Mesendoderm (in vitro differentiated cells): ENCODE data around the gene KRT73.

Experiments
- DNase-seq: peaks from one replicate; pipeline ENCODE4 v3.0.0; 2013
- H2AK5ac ChIP-seq: 2 replicates; pipeline ENCODE4 v1.6.1; 2013; ENCODE audit warnings: low read length, inconsistent platforms
- H2BK120ac ChIP-seq: 2 replicates; pipeline ENCODE4 v1.6.1; 2013; ENCODE audit warnings: low read depth, mild to moderate bottlenecking, low read length, moderate library complexity, mixed read lengths
- H2BK15ac ChIP-seq: replicated peaks from 2 replicates; pipeline ENCODE4 v1.6.1; 2013; ENCODE audit warnings: low read depth, mild to moderate bottlenecking, moderate library complexity
- H2BK5ac ChIP-seq: 2 replicates; pipeline ENCODE4 v1.6.1; 2013; ENCODE audit warnings: low read length, inconsistent platforms
- H3K18ac ChIP-seq: 2 replicates; pipeline ENCODE4 v1.6.1; 2013; ENCODE audit warnings: mild to moderate bottlenecking, low read length, mixed read lengths
- H3K23ac ChIP-seq: one replicate; pipeline ENCODE4 v1.6.1; 2013; ENCODE audit warnings: low read length
- H3K27ac ChIP-seq: 2 replicates; pipeline ENCODE4 v1.5.1; 2013; ENCODE audit warnings: low read depth, mild to moderate bottlenecking, inconsistent platforms, low read length, moderate library complexity
- H3K27me3 ChIP-seq: 2 replicates; pipeline ENCODE4 v1.6.1; 2013; ENCODE audit warnings: low read length, control low read depth, mild to moderate bottlenecking, inconsistent platforms; ENCODE audit not compliant: insufficient read depth, poor library complexity
- H3K36me3 ChIP-seq: 2 replicates; pipeline ENCODE4 v1.6.1; 2013; ENCODE audit warnings: low read length, inconsistent platforms; ENCODE audit not compliant: control insufficient read depth, insufficient read depth
- H3K4ac ChIP-seq: one replicate; pipeline ENCODE4 v1.6.1; 2013; ENCODE audit warnings: low read depth, mild to moderate bottlenecking, low read length, moderate library complexity
- H3K4me1 ChIP-seq: 2 replicates; pipeline ENCODE4 v1.6.1; 2013; ENCODE audit warnings: low read depth, low read length, inconsistent platforms; ENCODE audit not compliant: control insufficient read depth
- H3K4me2 ChIP-seq: 2 replicates; pipeline ENCODE4 v1.6.1; 2013; ENCODE audit warnings: low read length
- H3K4me3 ChIP-seq: 2 replicates; pipeline ENCODE4 v1.5.1; 2013; ENCODE audit warnings: mild to moderate bottlenecking, low read length
- H3K56ac ChIP-seq: one replicate; pipeline ENCODE4 v1.6.1; 2013; ENCODE audit warnings: low read length
- H3K79me1 ChIP-seq: 2 replicates; pipeline ENCODE4 v1.6.1; 2013; ENCODE audit warnings: low read length, inconsistent platforms
- H3K79me2 ChIP-seq: 2 replicates; pipeline ENCODE4 v1.6.1; 2013; ENCODE audit warnings: mild to moderate bottlenecking, low read length; ENCODE audit not compliant: control insufficient read depth, insufficient read depth
- H3K9ac ChIP-seq: 2 replicates; pipeline ENCODE4 v1.6.1; 2013; ENCODE audit warnings: low read length, inconsistent platforms
- H4K5ac ChIP-seq: one replicate; pipeline ENCODE4 v1.6.1; 2013; ENCODE audit warnings: low read length
- H4K8ac ChIP-seq: one replicate; pipeline ENCODE4 v1.6.1; 2013; ENCODE audit warnings: low read depth, mild to moderate bottlenecking, control low read depth, low read length, moderate library complexity
- WGBS: extraction: QIAGEN DNeasy Blood & Tissue Kit; methylation state at CpG from one replicate; pipeline ENCODE4 v1.1.7; 2013; ENCODE audit warnings: low lambda C conversion rate, missing lambda C conversion rate; ENCODE audit not compliant: insufficient coverage; ENCODE audit errors: extremely low coverage; 5-methylcytosine and 5-hydroxymethylcytosine counted together

KRT73 gene

GRCh38 chr12:52612431-52613383, 5.7 kb downstream of the KRT73 start:
- no CpG with 5 or more reads among the region's 5 CpGs for WGBS
- Histone ChIP-seq H3K4ac (no peak overlapping the region), H3K4me1 (peaks cover 8% of the 10 kb centered on the region), H3K4me2 (no peak overlapping the region), H3K27me3 (no peaks in the 10 kb centered on the region), H3K79me2 (no peaks in the 10 kb centered on the region), H3K56ac (peak overlapping the region; percentile 51), H2BK5ac (no peak overlapping the region), H3K18ac (no peak overlapping the region), H4K8ac (no peak overlapping the region), H3K9ac (no peak overlapping the region), H3K27ac (no peak overlapping the region), H4K5ac (no peak overlapping the region), H2BK120ac (no peak overlapping the region), H3K36me3 (no peaks in the 10 kb centered on the region), H2BK15ac (no peak overlapping the region), H3K23ac (no peak overlapping the region), H3K4me3 (no peak overlapping the region), H3K79me1 (no peaks in the 10 kb centered on the region), H2AK5ac (no peak overlapping the region)
- peak; percentile 91 for DNase-seq

- Histone ChIP-seq H2AK5ac (no peak overlapping the region), H3K27me3 (no peaks in the 10 kb centered on the region), H3K36me3 (no peaks in the 10 kb centered on the region), H3K4me2 (no peak overlapping the region), H3K9ac (no peak overlapping the region), H3K79me2 (no peaks in the 10 kb centered on the region), H3K4ac (no peak overlapping the region), H4K5ac (no peak overlapping the region), H3K4me3 (no peak overlapping the region), H2BK5ac (no peak overlapping the region), H3K23ac (no peak overlapping the region), H3K27ac (no peak overlapping the region), H2BK120ac (no peak overlapping the region), H3K79me1 (no peaks in the 10 kb centered on the region), H2BK15ac (no peak overlapping the region), H3K56ac (no peak overlapping the region), H3K18ac (no peak overlapping the region), H4K8ac (no peak overlapping the region), H3K4me1 (peaks cover 8% of the 10 kb centered on the region)
- no peak for DNase-seq
- no CpG with 5 or more reads among the region's 6 CpGs for WGBS
Measured at GRCh38 chr12:52611080-52611468, 7.3 kb downstream of the KRT73 start.

- no peaks in the 10 kb centered on the region for H3K36me3 ChIP-seq
- H3K18ac ChIP-seq, result no peak overlapping the region
- H3K4me1 ChIP-seq, result peaks cover 8% of the 10 kb centered on the region
- no peak overlapping the region for H2AK5ac ChIP-seq
- H4K5ac ChIP-seq, result no peak overlapping the region
- no peak overlapping the region for H3K4me2 ChIP-seq
- no CpG with 5 or more reads among the region's 8 CpGs for WGBS
- H4K8ac ChIP-seq, result no peak overlapping the region
- no peak overlapping the region for H2BK120ac ChIP-seq
- H3K79me2 ChIP-seq, result no peaks in the 10 kb centered on the region
- no peaks in the 10 kb centered on the region for H3K27me3 ChIP-seq
- no peak for DNase-seq
- H3K23ac ChIP-seq, result no peak overlapping the region
- no peak overlapping the region for H2BK15ac ChIP-seq
- H3K4me3 ChIP-seq, result no peak overlapping the region
- no peak overlapping the region for H3K27ac ChIP-seq
- H3K4ac ChIP-seq, result no peak overlapping the region
- no peaks in the 10 kb centered on the region for H3K79me1 ChIP-seq
- no peak overlapping the region for H3K9ac ChIP-seq
- no peak overlapping the region for H3K56ac ChIP-seq
- no peak overlapping the region for H2BK5ac ChIP-seq
Measured at GRCh38 chr12:52608826-52609630, 9.3 kb downstream of the KRT73 start.

- Histone ChIP-seq H3K36me3 (no peaks in the 10 kb centered on the region), H3K18ac (no peak overlapping the region), H2BK120ac (no peak overlapping the region), H4K5ac (no peak overlapping the region), H3K56ac (no peak overlapping the region), H3K4ac (no peak overlapping the region), H3K4me3 (no peak overlapping the region), H2BK15ac (no peak overlapping the region), H3K27me3 (no peaks in the 10 kb centered on the region), H3K23ac (no peak overlapping the region), H3K4me1 (peaks cover 6% of the 10 kb centered on the region), H3K4me2 (no peak overlapping the region), H3K9ac (no peak overlapping the region), H2BK5ac (no peak overlapping the region), H3K27ac (no peak overlapping the region), H2AK5ac (no peak overlapping the region), H4K8ac (no peak overlapping the region), H3K79me1 (no peaks in the 10 kb centered on the region), H3K79me2 (no peaks in the 10 kb centered on the region)
- WGBS, result no CpG with 5 or more reads among the region's 6 CpGs
- no peak for DNase-seq
Measured at GRCh38 chr12:52608161-52608560, 10.2 kb downstream of the KRT73 start.

- Histone ChIP-seq H2BK15ac (no peak overlapping the region), H3K79me1 (no peaks in the 10 kb centered on the region), H3K18ac (no peak overlapping the region), H3K27ac (no peak overlapping the region), H4K5ac (no peak overlapping the region), H3K4ac (no peak overlapping the region), H4K8ac (no peak overlapping the region), H3K4me2 (no peak overlapping the region), H3K27me3 (no peaks in the 10 kb centered on the region), H3K9ac (no peak overlapping the region), H3K4me1 (peaks cover under 1% of the 10 kb centered on the region), H3K23ac (no peak overlapping the region), H2BK120ac (no peak overlapping the region), H2AK5ac (no peak overlapping the region), H3K79me2 (no peaks in the 10 kb centered on the region), H3K36me3 (no peaks in the 10 kb centered on the region), H2BK5ac (no peak overlapping the region), H3K56ac (no peak overlapping the region), H3K4me3 (no peak overlapping the region)
- WGBS, result no CpG with 5 or more reads among the region's 1 CpG
- DNase-seq, result no peak
Measured at GRCh38 chr12:52607314-52607713, 11.0 kb downstream of the KRT73 start.
